OCI-LY7 (cell line): ENCODE data around the gene FBXO40. TPM values are rescaled to one million over a fixed set of nuclear protein-coding genes. Genes with fewer than 3 reads are reported as not detected.
A peak's percentile ranks its signal among the peaks of the same experiment; 100 is the strongest.

ENCODE experiments used
- BruUV-seq: library from RNA; stranded (reverse); fragments of 400-500 nt; replicated peaks from 2 replicates; lab custom pipeline; 2021; lab: Mats Ljungman, UMichigan
- CTCF ChIA-PET: fragments of 300-600 bp; sonication (Branson Sonifier 250); formaldehyde crosslinking; loops from one replicate; lab custom pipeline; 2022; ENCODE audit warnings: antibody characterized with exemption; ENCODE audit not compliant: unreplicated experiment; lab: Charles Lee
- POLR2A ChIA-PET: fragments of 300-600 bp; sonication (Branson Sonifier 250); formaldehyde crosslinking; loops from one replicate; lab custom pipeline; 2022; ENCODE audit warnings: antibody characterized with exemption; lab: Charles Lee
- DNase-seq: peaks from one replicate; pipeline ENCODE4 v3.0.0-alpha.2; 2015; ENCODE audit warnings: low spot score
- H2AFZ ChIP-seq: fragments of 200-600 bp; sonication (generic), shearing (Covaris generic); 2 replicates; pipeline ENCODE4 v1.6.1; 2014; ENCODE audit warnings: mild to moderate bottlenecking, antibody characterized with exemption, low read length, moderate library complexity
- H3K27ac ChIP-seq: fragments of 200-600 bp; sonication (generic); 2 replicates; pipeline ENCODE4 v1.5.1; 2014; ENCODE audit warnings: mixed run types, low read depth, mild to moderate bottlenecking, moderate library complexity, low read length, inconsistent platforms; ENCODE audit not compliant: poor library complexity, severe bottlenecking
- H3K36me3 ChIP-seq: fragments of 200-600 bp; sonication (generic); 2 replicates; pipeline ENCODE4 v1.6.1; 2014; ENCODE audit warnings: mild to moderate bottlenecking, antibody characterized with exemption, low read length, moderate library complexity, mixed read lengths; ENCODE audit not compliant: insufficient read depth
- H3K4me1 ChIP-seq: fragments of 200-600 bp; sonication (generic); 2 replicates; pipeline ENCODE4 v1.5.1; 2014; ENCODE audit warnings: mild to moderate bottlenecking, low read length; ENCODE audit not compliant: insufficient read depth, poor library complexity, severe bottlenecking
- H3K4me2 ChIP-seq: fragments of 200-600 bp; sonication (generic); 2 replicates; pipeline ENCODE4 v1.6.1; 2014; ENCODE audit warnings: mild to moderate bottlenecking, low read length
- H3K4me3 ChIP-seq: fragments of 200-600 bp; sonication (generic); 2 replicates; pipeline ENCODE4 v1.5.1; 2014; ENCODE audit warnings: mild to moderate bottlenecking, low read depth, low read length; ENCODE audit not compliant: poor library complexity, severe bottlenecking
- H3K79me2 ChIP-seq: fragments of 200-600 bp; sonication (generic); 2 replicates; pipeline ENCODE4 v1.6.1; 2016; ENCODE audit warnings: low read depth, mild to moderate bottlenecking, low read length, moderate library complexity, mixed read lengths; ENCODE audit not compliant: insufficient read depth
- H3K9me2 ChIP-seq: fragments of 200-600 bp; sonication (generic); 2 replicates; pipeline ENCODE4 v1.6.1; 2016; ENCODE audit warnings: mild to moderate bottlenecking, low read length, mixed read lengths; ENCODE audit not compliant: insufficient read depth
- H3K9me3 ChIP-seq: fragments of 200-600 bp; sonication (generic); 2 replicates; pipeline ENCODE4 v1.6.1; 2014; ENCODE audit warnings: mild to moderate bottlenecking, mixed run types, low read length, mixed read lengths
- H4K20me1 ChIP-seq: fragments of 200-600 bp; sonication (generic); 2 replicates; pipeline ENCODE4 v1.6.1; 2014; ENCODE audit warnings: mild to moderate bottlenecking, antibody characterized with exemption, low read length, moderate library complexity, mixed read lengths; ENCODE audit not compliant: insufficient read depth
- EZH2phosphoT487 ChIP-seq: fragments of 200-600 bp; sonication (generic); IDR thresholded peaks from 2 replicates; pipeline ENCODE4 v1.6.1; 2018; ENCODE audit warnings: low read depth, borderline replicate concordance, mild to moderate bottlenecking, mixed run types, antibody characterized with exemption, low read length, moderate library complexity, mixed read lengths
- intact Hi-C: fragments of 100-400 bp; cut with micrococcal nuclease; formaldehyde crosslinking; loops from one replicate; pipeline ENCODE4 v1.10.0; 2022; ENCODE audit not compliant: unreplicated experiment
- total RNA-seq, 2 experiments: library from RNA; depleted of rRNA in 1 of 2; stranded (reverse); fragments of >200 nt in 1 of 2; shearing (Covaris generic) in 1 of 2; gene quantifications; 2 replicates each; pipeline ENCODE4 v1.2.3, GENCODE V29; 2014 to 2022
- TF ChIP-seq, protein P1 (sequence below): fragments of 200-600 bp; sonication (generic); conservative IDR thresholded peaks from 2 replicates; pipeline ENCODE4 v1.5.1; 2014; ENCODE audit warnings: mild to moderate bottlenecking, antibody characterized with exemption, low read length, moderate library complexity, mixed read lengths

Gene FBXO40
- total RNA-seq, 2 experiments from 2014 or later = not detected

DNA sequence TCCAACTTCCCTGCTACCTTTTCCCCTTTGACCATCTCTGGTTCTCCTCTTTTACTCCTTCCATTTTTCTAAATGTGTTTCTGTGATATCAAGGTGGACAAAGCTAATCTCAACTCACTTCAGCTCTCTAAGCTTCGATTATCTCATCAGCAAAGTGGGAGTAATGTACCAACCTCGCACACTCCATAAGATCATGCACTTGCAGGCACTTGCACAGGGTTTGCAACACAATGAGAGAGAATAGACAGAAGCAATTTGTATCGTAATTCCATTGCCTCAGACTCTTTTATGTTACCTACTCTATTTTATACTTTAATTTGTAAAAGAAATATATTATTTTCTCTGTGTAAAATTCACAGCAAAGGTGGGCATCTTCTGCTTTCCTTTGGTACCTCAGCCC is 40.4 kb upstream of the FBXO40 start:
- CTCF ChIA-PET = no interaction called here
- BruUV-seq = no TSS peak

DNA sequence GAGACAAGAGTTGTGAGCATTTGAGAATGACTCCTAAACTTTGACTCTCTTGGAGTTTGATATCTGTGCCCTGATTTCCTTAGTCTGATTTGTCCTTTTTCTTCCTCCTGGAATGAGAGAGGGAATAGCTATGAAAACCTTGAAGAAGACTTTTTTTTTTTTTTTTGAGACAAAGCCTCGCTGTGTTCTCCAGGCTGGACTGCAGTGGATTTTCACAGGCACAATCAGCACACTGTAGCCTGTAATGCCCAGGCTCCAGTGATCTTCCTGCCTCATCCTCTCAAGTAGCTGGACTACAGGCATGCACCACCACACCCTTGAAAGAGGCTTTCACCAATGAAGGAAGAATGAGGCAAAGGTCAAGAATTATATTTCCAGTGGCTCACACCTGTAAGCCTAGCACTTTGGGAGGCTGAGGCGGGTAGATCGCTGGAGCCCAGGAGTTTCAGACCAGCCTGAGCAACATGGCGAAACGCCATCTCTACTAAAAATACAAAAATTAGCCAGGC is 35.7 kb upstream of the FBXO40 start:
- DNase-seq = no peak
- POLR2A ChIA-PET = interaction anchor here (0.6 to 1.2 kb wide), 2 partner anchors 9 to 104 kb away, joined by 3 read pairs; no protein-coding TSS in a partner anchor
- intact Hi-C loops = no loop called here
- H3K4me3 ChIP-seq = no peak overlapping the region
- H3K27ac ChIP-seq = no peak overlapping the region
- no peaks in the 10 kb centered on the region for H3K79me2 ChIP-seq
- no peak for TF ChIP-seq EZH2phosphoT487
- TF ChIP-seq, protein P1, sequence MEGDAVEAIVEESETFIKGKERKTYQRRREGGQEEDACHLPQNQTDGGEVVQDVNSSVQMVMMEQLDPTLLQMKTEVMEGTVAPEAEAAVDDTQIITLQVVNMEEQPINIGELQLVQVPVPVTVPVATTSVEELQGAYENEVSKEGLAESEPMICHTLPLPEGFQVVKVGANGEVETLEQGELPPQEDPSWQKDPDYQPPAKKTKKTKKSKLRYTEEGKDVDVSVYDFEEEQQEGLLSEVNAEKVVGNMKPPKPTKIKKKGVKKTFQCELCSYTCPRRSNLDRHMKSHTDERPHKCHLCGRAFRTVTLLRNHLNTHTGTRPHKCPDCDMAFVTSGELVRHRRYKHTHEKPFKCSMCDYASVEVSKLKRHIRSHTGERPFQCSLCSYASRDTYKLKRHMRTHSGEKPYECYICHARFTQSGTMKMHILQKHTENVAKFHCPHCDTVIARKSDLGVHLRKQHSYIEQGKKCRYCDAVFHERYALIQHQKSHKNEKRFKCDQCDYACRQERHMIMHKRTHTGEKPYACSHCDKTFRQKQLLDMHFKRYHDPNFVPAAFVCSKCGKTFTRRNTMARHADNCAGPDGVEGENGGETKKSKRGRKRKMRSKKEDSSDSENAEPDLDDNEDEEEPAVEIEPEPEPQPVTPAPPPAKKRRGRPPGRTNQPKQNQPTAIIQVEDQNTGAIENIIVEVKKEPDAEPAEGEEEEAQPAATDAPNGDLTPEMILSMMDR = no peak
- H4K20me1 ChIP-seq = no peaks in the 10 kb centered on the region
- no peaks in the 10 kb centered on the region for H3K4me1 ChIP-seq
- H3K36me3 ChIP-seq = no peaks in the 10 kb centered on the region
- H2AFZ ChIP-seq = no peak overlapping the region
- H3K4me2 ChIP-seq = no peak overlapping the region
- no peaks in the 10 kb centered on the region for H3K9me3 ChIP-seq
- H3K9me2 ChIP-seq = no peaks in the 10 kb centered on the region
- CTCF ChIA-PET = no interaction called here
- no TSS peak for BruUV-seq

More for the DNA sequence above, 40.4 kb upstream of the FBXO40 start:
- TF ChIP-seq, protein P1 = no peak
- no peak for TF ChIP-seq EZH2phosphoT487
- Histone ChIP-seq H3K36me3 (no peaks in the 10 kb centered on the region), H3K4me2 (no peak overlapping the region), H3K79me2 (no peaks in the 10 kb centered on the region), H3K9me2 (no peaks in the 10 kb centered on the region), H3K9me3 (no peaks in the 10 kb centered on the region), H3K4me1 (peaks cover 12% of the 10 kb centered on the region), H4K20me1 (no peaks in the 10 kb centered on the region), H3K4me3 (no peak overlapping the region), H2AFZ (peak overlapping the region; percentile 78), H3K27ac (no peak overlapping the region)
- POLR2A ChIA-PET = interaction anchor here (0.6 to 1.2 kb wide), 6 partner anchors 25 to 1675 kb away, joined by 3 to 5 read pairs (median 3); no protein-coding TSS in a partner anchor
- intact Hi-C loops = no loop called here
- DNase-seq = no peak

DNA sequence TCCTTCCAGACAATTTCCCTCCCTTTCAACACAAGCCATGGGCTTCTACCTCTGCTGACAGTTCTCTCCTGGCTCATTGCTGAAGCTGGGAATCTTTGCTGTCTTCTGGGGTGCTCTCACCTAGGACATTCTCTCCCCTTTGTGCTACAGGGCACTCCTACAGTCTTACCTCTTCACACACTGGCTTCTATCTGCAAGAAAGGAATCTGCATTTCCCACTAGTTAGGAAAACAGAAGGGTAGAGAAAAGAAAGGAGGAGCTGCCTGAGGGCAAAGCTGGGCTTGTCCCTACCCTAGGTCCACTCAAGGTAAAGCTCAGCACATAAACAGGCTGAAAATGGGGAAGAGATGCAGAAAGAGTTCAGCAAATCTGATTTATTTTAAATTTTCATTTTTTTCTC is 31.0 kb upstream of the FBXO40 start:
- H3K4me2 ChIP-seq = no peak overlapping the region
- BruUV-seq = no TSS peak
- TF ChIP-seq, protein P1 = no peak
- TF ChIP-seq EZH2phosphoT487 = no peak
- no peaks in the 10 kb centered on the region for H3K79me2 ChIP-seq
- no peak overlapping the region for H3K27ac ChIP-seq
- ChIA-PET CTCF (interaction anchor here (0.6 kb wide), 1 partner anchor 68 kb away, joined by 3 read pairs; no protein-coding TSS in a partner anchor), POLR2A (interaction anchor here (0.5 to 0.9 kb wide), 4 partner anchors 33 to 422 kb away, joined by 3 to 4 read pairs (median 3); no protein-coding TSS in a partner anchor)
- H3K4me1 ChIP-seq = no peaks in the 10 kb centered on the region
- H3K36me3 ChIP-seq = no peaks in the 10 kb centered on the region
- H3K9me2 ChIP-seq = no peaks in the 10 kb centered on the region
- no peak for DNase-seq
- intact Hi-C loops = no loop called here
- no peak overlapping the region for H2AFZ ChIP-seq
- H4K20me1 ChIP-seq = no peaks in the 10 kb centered on the region
- H3K9me3 ChIP-seq = no peaks in the 10 kb centered on the region
- H3K4me3 ChIP-seq = no peak overlapping the region
